ENCODE measurements around the gene PRKCH.

DNA sequence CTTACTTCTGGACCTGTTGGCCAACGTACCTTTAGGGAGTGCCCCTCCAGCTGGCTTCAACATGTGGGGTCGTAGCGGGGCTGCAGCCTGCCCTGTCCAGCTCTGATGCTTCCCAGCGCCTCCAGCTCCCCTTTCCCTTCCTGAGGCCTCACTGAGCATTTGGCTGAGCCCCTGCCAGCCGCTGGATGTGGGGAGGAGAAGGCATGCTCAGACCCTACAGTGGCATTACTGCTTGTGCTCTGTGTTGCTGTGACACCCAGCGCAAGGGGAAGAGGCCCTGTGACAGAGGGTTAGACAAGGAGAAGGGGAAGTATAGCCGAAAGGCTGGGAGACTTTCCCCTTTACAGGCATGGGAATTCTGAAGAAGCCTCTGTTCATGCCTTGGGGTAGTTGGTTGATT, 145.9 kb downstream of the PRKCH start:
- TF ChIP-seq, protein P1, sequence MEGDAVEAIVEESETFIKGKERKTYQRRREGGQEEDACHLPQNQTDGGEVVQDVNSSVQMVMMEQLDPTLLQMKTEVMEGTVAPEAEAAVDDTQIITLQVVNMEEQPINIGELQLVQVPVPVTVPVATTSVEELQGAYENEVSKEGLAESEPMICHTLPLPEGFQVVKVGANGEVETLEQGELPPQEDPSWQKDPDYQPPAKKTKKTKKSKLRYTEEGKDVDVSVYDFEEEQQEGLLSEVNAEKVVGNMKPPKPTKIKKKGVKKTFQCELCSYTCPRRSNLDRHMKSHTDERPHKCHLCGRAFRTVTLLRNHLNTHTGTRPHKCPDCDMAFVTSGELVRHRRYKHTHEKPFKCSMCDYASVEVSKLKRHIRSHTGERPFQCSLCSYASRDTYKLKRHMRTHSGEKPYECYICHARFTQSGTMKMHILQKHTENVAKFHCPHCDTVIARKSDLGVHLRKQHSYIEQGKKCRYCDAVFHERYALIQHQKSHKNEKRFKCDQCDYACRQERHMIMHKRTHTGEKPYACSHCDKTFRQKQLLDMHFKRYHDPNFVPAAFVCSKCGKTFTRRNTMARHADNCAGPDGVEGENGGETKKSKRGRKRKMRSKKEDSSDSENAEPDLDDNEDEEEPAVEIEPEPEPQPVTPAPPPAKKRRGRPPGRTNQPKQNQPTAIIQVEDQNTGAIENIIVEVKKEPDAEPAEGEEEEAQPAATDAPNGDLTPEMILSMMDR (IDR thresholded peaks at IDR 0.05) = no peak
- TF ChIP-seq MAZ (IDR thresholded peaks at IDR 0.05; ENCODE audit: borderline replicate concordance, low read depth, low read length) (no peak), CEBPB (IDR thresholded peaks at IDR 0.05) (no peak), KDM1A (IDR thresholded peaks at IDR 0.05; ENCODE audit: low read depth) (no peak), FOSL2 (IDR thresholded peaks at IDR 0.05) (no peak), FOSL2 (CRISPR knock-in tag; IDR thresholded peaks at IDR 0.05) (no peak), POLR2A (IDR thresholded peaks at IDR 0.05; ENCODE audit: low read length) (no peak), POLR2AphosphoS2 (conservative IDR thresholded peaks at IDR 0.05; ENCODE audit: low read length) (no peak), CBX8 (IDR thresholded peaks at IDR 0.05) (no peak), PHF8 (IDR thresholded peaks at IDR 0.05; ENCODE audit: borderline replicate concordance, low read depth) (no peak), NFE2L2 (conservative IDR thresholded peaks at IDR 0.05; ENCODE audit: low read length) (no peak), HOXB13 (CRISPR knock-in tag; IDR thresholded peaks at IDR 0.05; ENCODE audit: low read depth) (no peak), CHD2 (IDR thresholded peaks at IDR 0.05; ENCODE audit: low read length, partially characterized antibody) (no peak)
- TF ChIP-seq, protein P2, sequence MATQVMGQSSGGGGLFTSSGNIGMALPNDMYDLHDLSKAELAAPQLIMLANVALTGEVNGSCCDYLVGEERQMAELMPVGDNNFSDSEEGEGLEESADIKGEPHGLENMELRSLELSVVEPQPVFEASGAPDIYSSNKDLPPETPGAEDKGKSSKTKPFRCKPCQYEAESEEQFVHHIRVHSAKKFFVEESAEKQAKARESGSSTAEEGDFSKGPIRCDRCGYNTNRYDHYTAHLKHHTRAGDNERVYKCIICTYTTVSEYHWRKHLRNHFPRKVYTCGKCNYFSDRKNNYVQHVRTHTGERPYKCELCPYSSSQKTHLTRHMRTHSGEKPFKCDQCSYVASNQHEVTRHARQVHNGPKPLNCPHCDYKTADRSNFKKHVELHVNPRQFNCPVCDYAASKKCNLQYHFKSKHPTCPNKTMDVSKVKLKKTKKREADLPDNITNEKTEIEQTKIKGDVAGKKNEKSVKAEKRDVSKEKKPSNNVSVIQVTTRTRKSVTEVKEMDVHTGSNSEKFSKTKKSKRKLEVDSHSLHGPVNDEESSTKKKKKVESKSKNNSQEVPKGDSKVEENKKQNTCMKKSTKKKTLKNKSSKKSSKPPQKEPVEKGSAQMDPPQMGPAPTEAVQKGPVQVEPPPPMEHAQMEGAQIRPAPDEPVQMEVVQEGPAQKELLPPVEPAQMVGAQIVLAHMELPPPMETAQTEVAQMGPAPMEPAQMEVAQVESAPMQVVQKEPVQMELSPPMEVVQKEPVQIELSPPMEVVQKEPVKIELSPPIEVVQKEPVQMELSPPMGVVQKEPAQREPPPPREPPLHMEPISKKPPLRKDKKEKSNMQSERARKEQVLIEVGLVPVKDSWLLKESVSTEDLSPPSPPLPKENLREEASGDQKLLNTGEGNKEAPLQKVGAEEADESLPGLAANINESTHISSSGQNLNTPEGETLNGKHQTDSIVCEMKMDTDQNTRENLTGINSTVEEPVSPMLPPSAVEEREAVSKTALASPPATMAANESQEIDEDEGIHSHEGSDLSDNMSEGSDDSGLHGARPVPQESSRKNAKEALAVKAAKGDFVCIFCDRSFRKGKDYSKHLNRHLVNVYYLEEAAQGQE (IDR thresholded peaks at IDR 0.05) = no peak

All from A549 (cell line).